Peyer's patch (tissue), 4 donors: ENCODE results near the gene NAA50. TPM values are rescaled to one million over a fixed set of nuclear protein-coding genes. Genes with fewer than 3 reads are reported as not detected.

Source experiments
- DNase-seq, 3 donors: peaks; one replicate each; pipeline ENCODE4 v3.0.0-alpha.2; 2017 to 2019
- H3K27ac ChIP-seq, 4 donors: fragments of 200-600 bp; sonication (generic); one replicate each; pipeline ENCODE4 v1.5.1; 2016 to 2019
- H3K27me3 ChIP-seq, 2 donors: fragments of 200-600 bp; sonication (generic); one replicate each; pipeline ENCODE4 v1.5.1; 2019
- H3K36me3 ChIP-seq, 3 donors: fragments of 200-600 bp; sonication (generic); one replicate each; pipeline ENCODE4 v1.5.1; 2016 to 2019
- H3K4me1 ChIP-seq, 4 donors: fragments of 200-600 bp; sonication (generic); one replicate each; pipeline ENCODE4 v1.5.1; 2016 to 2019
- H3K4me3 ChIP-seq, 4 donors: fragments of 200-600 bp; sonication (generic); 1 replicate in 3 of 4; 2 replicates in 1 of 4; pipeline ENCODE4 v1.5.1; 2016 to 2019; ENCODE audit warnings: mild to moderate bottlenecking in 1 of 4
- H3K9me3 ChIP-seq, 4 donors: fragments of 200-600 bp; sonication (generic); one replicate each; pipeline ENCODE4 v1.5.1; 2016 to 2019; ENCODE audit warnings: mild to moderate bottlenecking in 1 of 4
- CTCF ChIP-seq, 6 experiments: fragments of 450-650 bp in 4 of 6; fragments of 200-600 bp in 2 of 6; sonication (generic) in 1 of 6; IDR thresholded peaks; one replicate each; pipeline ENCODE4 v1.5.1; 2017 to 2019; ENCODE audit warnings: antibody characterized with exemption in 6 of 6, mild to moderate bottlenecking in 3 of 6, moderate library complexity in 1 of 6
- POLR2A ChIP-seq, 2 donors: fragments of 450-650 bp; IDR thresholded peaks; one replicate each; pipeline ENCODE4 v1.5.1; 2017; ENCODE audit warnings: antibody characterized with exemption in 2 of 2, mild to moderate bottlenecking in 2 of 2, moderate library complexity in 2 of 2
- total RNA-seq, 4 donors: library from RNA; depleted of rRNA; stranded (reverse); fragments of >200 nt; gene quantifications; one replicate each; pipeline ENCODE4 v1.1.0, GENCODE V29; 2016

Gene NAA50
- total RNA-seq, 4 donors from 2014 or later, result 46.2 to 85.9 (median 62.6) TPM

GRCh38 chr3:113684271-113684819 is 61.7 kb downstream of the NAA50 start:
- DNase-seq, result no peak
- peaks cover 0 to 6% (median 0%) of the 10 kb centered on the region in 3 donors for H3K36me3 ChIP-seq
- H3K4me3 ChIP-seq, result no peak overlapping the region
- H3K4me1 ChIP-seq, result no peaks in the 10 kb centered on the region
- peaks cover 0 to 4% (median 0%) of the 10 kb centered on the region in 4 donors for H3K9me3 ChIP-seq
- H3K27ac ChIP-seq, result no peak overlapping the region
- TF ChIP-seq POLR2A (IDR thresholded peaks at IDR 0.05) (no peak), CTCF (IDR thresholded peaks at IDR 0.05) (no peak)
- H3K27me3 ChIP-seq, result no peaks in the 10 kb centered on the region

GRCh38 chr3:113678773-113679172 is 67.3 kb downstream of the NAA50 start:
- no peaks in the 10 kb centered on the region for H3K4me1 ChIP-seq
- no peak overlapping the region for H3K27ac ChIP-seq
- H3K27me3 ChIP-seq, result no peaks in the 10 kb centered on the region
- TF ChIP-seq CTCF (IDR thresholded peaks at IDR 0.05) (no peak), POLR2A (IDR thresholded peaks at IDR 0.05) (no peak)
- no peak overlapping the region for H3K4me3 ChIP-seq
- DNase-seq, result no peak
- H3K9me3 ChIP-seq, result no peaks in the 10 kb centered on the region
- H3K36me3 ChIP-seq, result peaks cover 0 to 19% (median 0%) of the 10 kb centered on the region in 3 donors

- TF ChIP-seq CTCF (IDR thresholded peaks at IDR 0.05) (no peak), POLR2A (IDR thresholded peaks at IDR 0.05) (no peak)
- H3K27me3 ChIP-seq, result no peaks in the 10 kb centered on the region
- H3K36me3 ChIP-seq, result peaks cover 0 to 29% (median 0%) of the 10 kb centered on the region in 3 donors
- H3K27ac ChIP-seq, result no peak overlapping the region
- H3K4me1 ChIP-seq, result no peaks in the 10 kb centered on the region
- no peaks in the 10 kb centered on the region for H3K9me3 ChIP-seq
- H3K4me3 ChIP-seq, result no peak overlapping the region
- no peak for DNase-seq
Observed at GRCh38 chr3:113677737-113678136, 68.3 kb downstream of the NAA50 start.

- Histone ChIP-seq H3K36me3 (peaks cover 0 to 36% (median 0%) of the 10 kb centered on the region in 3 donors), H3K4me1 (no peaks in the 10 kb centered on the region), H3K9me3 (no peaks in the 10 kb centered on the region), H3K4me3 (no peak overlapping the region), H3K27ac (no peak overlapping the region), H3K27me3 (no peaks in the 10 kb centered on the region)
- no peak for DNase-seq
- TF ChIP-seq POLR2A (IDR thresholded peaks at IDR 0.05), result no peak
- TF ChIP-seq CTCF (IDR thresholded peaks at IDR 0.05), result no peak
Observed at GRCh38 chr3:113676261-113676660, 69.8 kb downstream of the NAA50 start.

GRCh38 chr3:113673593-113673992 is 72.5 kb downstream of the NAA50 start:
- TF ChIP-seq CTCF (IDR thresholded peaks at IDR 0.05), result no peak
- no peak for TF ChIP-seq POLR2A (IDR thresholded peaks at IDR 0.05)

More at GRCh38 chr3:113673593-113673992, 72.5 kb downstream of the NAA50 start:
- no peak for DNase-seq
- Histone ChIP-seq H3K36me3 (peaks cover 0 to 36% (median 0%) of the 10 kb centered on the region in 3 donors), H3K27me3 (no peaks in the 10 kb centered on the region), H3K9me3 (no peaks in the 10 kb centered on the region), H3K4me1 (no peaks in the 10 kb centered on the region), H3K4me3 (no peak overlapping the region), H3K27ac (no peak overlapping the region)
